Astrocyte of the cerebellum (primary cell): ENCODE data around the gene HDC.

Source experiments
- DNase-seq: peaks from one replicate; pipeline ENCODE4 v3.0.0-alpha.2; 2011; ENCODE audit warnings: low read depth
- H3K4me3 ChIP-seq: 2 replicates; pipeline ENCODE4 v1.5.1; 2011; ENCODE audit warnings: mild to moderate bottlenecking, low read depth, low read length, moderate library complexity
- CTCF ChIP-seq: IDR thresholded peaks from 2 replicates; pipeline ENCODE4 v1.5.1; 2012; ENCODE audit warnings: low read length, low read depth, moderate library complexity, mild to moderate bottlenecking; ENCODE audit errors: missing control alignments
- in situ Hi-C: cut with HindIII; loops from 2 replicates; pipeline ENCODE4 v1.10.0; 2017; ENCODE audit warnings: low sequenced_read_pairs

The HDC gene

GRCh38 chr15:50289749-50290148 lies 24.2 kb upstream of the HDC start:
- no peak for TF ChIP-seq CTCF
- in situ Hi-C loops = no loop called here
- no peak for DNase-seq
- no peak overlapping the region for H3K4me3 ChIP-seq

GRCh38 chr15:50287324-50288116 lies 22.0 kb upstream of the HDC start:
- no peak for DNase-seq
- in situ Hi-C loops = no loop called here
- TF ChIP-seq CTCF = no peak
- H3K4me3 ChIP-seq = no peak overlapping the region

GRCh38 chr15:50281427-50281826 lies 15.9 kb upstream of the HDC start:
- TF ChIP-seq CTCF = no peak
- no peak for DNase-seq
- in situ Hi-C loops = no loop called here
- no peak overlapping the region for H3K4me3 ChIP-seq

GRCh38 chr15:50280271-50280670 lies 14.7 kb upstream of the HDC start:
- in situ Hi-C loops = no loop called here
- peak; percentile 9 for DNase-seq
- no peak for TF ChIP-seq CTCF

GRCh38 chr15:50278496-50278895 lies 13.0 kb upstream of the HDC start:
- in situ Hi-C loops = no loop called here
- no peak for TF ChIP-seq CTCF
- H3K4me3 ChIP-seq = no peak overlapping the region
- DNase-seq = no peak

More at GRCh38 chr15:50280271-50280670, 14.7 kb upstream of the HDC start:
- no peak overlapping the region for H3K4me3 ChIP-seq

GRCh38 chr15:50277370-50277769 lies 11.8 kb upstream of the HDC start:
- no peak for TF ChIP-seq CTCF
- no peak for DNase-seq
- in situ Hi-C loops = no loop called here
- no peak overlapping the region for H3K4me3 ChIP-seq
